Sigmoid colon (tissue), 7 donors: ENCODE results near the gene MRTFB. TPM values are rescaled to one million over a fixed set of nuclear protein-coding genes. Genes with fewer than 3 reads are reported as not detected.
A peak's percentile ranks its signal among the peaks of the same experiment; 100 is the strongest.
"Not testable (repeated sequence)": the region's sequence is repeated elsewhere in the genome, so short reads cannot be mapped to it uniquely, and the experiment has no call there.

ENCODE experiments used
- DNase-seq: peaks from one replicate; pipeline ENCODE4 v3.0.0-alpha.2; 2019
- H3K27ac ChIP-seq, 4 donors: fragments of 200-600 bp; sonication (generic); one replicate each; pipeline ENCODE4 v1.5.1; 2016 to 2019; ENCODE audit warnings: mild to moderate bottlenecking in 1 of 4
- H3K27me3 ChIP-seq, 3 donors: fragments of 200-600 bp; sonication (generic); one replicate each; pipeline ENCODE4 v1.5.1; 2019; ENCODE audit warnings: mild to moderate bottlenecking in 1 of 3
- H3K36me3 ChIP-seq, 4 donors: fragments of 200-600 bp; sonication (generic); one replicate each; pipeline ENCODE4 v1.5.1; 2016 to 2019
- H3K4me1 ChIP-seq, 4 donors: fragments of 200-600 bp; sonication (generic); one replicate each; pipeline ENCODE4 v1.5.1; 2017 to 2019
- H3K4me3 ChIP-seq, 4 donors: fragments of 200-600 bp; sonication (generic); one replicate each; pipeline ENCODE4 v1.5.1; 2017 to 2019; ENCODE audit warnings: mild to moderate bottlenecking in 2 of 4, moderate library complexity in 1 of 4
- H3K9me3 ChIP-seq, 4 donors: fragments of 200-600 bp in 3 of 4; sonication (generic) in 3 of 4; one replicate each; pipeline versions ENCODE4 v1.5.1 to v1.6.1; 2013 to 2019
- CTCF ChIP-seq, 4 experiments: fragments of 450-650 bp in 3 of 4; fragments of 200-600 bp in 1 of 4; IDR thresholded peaks; one replicate each; pipeline ENCODE4 v1.5.1; 2016 to 2019; ENCODE audit warnings: antibody characterized with exemption in 4 of 4, mild to moderate bottlenecking in 3 of 4, moderate library complexity in 2 of 4
- EP300 ChIP-seq, 4 donors: sonication (generic); formaldehyde crosslinking; IDR thresholded peaks; one replicate each; pipeline ENCODE4 v1.6.1; 2017; ENCODE audit warnings: antibody characterized with exemption in 4 of 4
- POLR2A ChIP-seq, 2 donors: fragments of 450-650 bp; IDR thresholded peaks; one replicate each; pipeline ENCODE4 v1.6.1; 2016; ENCODE audit warnings: antibody characterized with exemption in 2 of 2, mild to moderate bottlenecking in 2 of 2, moderate library complexity in 2 of 2
- POLR2AphosphoS5 ChIP-seq, 4 donors: sonication (generic); formaldehyde crosslinking; IDR thresholded peaks; one replicate each; pipeline ENCODE4 v1.6.1; 2017; ENCODE audit warnings: antibody characterized with exemption in 4 of 4
- WGBS, 2 donors: extraction: QIAGEN DNeasy Blood & Tissue Kit; methylation state at CpG; one replicate each; pipeline ENCODE4 v1.1.7; 2013; 5-methylcytosine and 5-hydroxymethylcytosine counted together
- intact Hi-C: fragments of 100-400 bp; cut with DNase I; formaldehyde crosslinking; loops from one replicate; pipeline ENCODE4 v1.15.1; 2023
- polyA plus RNA-seq, 3 donors: library from polyadenylated mRNA; stranded (reverse); fragments of 200-250 nt; gene quantifications; one replicate each; pipeline ENCODE4 v1.2.3, GENCODE V29; 2013
- total RNA-seq, 4 donors: library from RNA; depleted of rRNA; stranded (reverse); fragments of >200 nt; gene quantifications; one replicate each; pipeline ENCODE4 v1.1.0, GENCODE V29; 2016
- donor health status: healthy with polysubstance abuse.
- donor health status: Bipolar disorder and iron deficiency.
- donor health status: healthy.

Gene MRTFB
- total and polyA plus RNA-seq, 7 donors: 4.6 to 44.6 (median 23.2) TPM

DNA sequence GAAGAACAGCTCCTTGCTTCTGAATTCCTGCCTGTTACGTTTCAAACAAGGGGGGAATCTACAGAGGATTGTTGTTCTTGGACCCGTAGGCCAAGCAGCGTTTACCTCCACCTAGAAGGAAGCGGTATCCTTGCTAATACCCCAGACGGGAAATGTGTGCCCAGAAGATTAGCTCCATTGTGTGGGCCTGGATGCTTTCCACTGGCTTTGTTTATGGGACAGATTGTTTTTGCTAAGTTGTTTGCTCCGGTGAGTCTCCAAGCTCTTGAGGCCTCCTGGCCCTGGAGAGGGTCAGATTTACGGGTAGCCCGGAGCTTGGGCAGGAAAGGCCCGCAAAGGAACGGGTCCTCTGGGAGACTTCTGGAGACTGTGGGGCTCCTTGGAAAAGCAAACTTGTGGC is 28.4 kb upstream of the MRTFB start:
- TF ChIP-seq POLR2AphosphoS5 (IDR thresholded peaks at IDR 0.05): no peak
- TF ChIP-seq EP300 (IDR thresholded peaks at IDR 0.05): peak in 1 of 4 donors; percentile 3
- intact Hi-C loops: no loop called here
- Histone ChIP-seq H3K4me3 (no peak overlapping the region), H3K27ac (peak overlapping the region in 1 of 4 donors; percentile 43), H3K9me3 (no peaks in the 10 kb centered on the region), H3K36me3 (no peaks in the 10 kb centered on the region), H3K4me1 (no peaks in the 10 kb centered on the region), H3K27me3 (no peaks in the 10 kb centered on the region)
- WGBS, 2 donors: 77 to 83% methylated on average over 10 of the region's 10 CpGs
- DNase-seq: no peak

- Histone ChIP-seq H3K27me3 (no peaks in the 10 kb centered on the region), H3K4me3 (no peak overlapping the region), H3K9me3 (no peaks in the 10 kb centered on the region), H3K36me3 (no peaks in the 10 kb centered on the region), H3K27ac (peak overlapping the region in 3 of 4 donors; percentile 2 to 43 (median 7)), H3K4me1 (no peaks in the 10 kb centered on the region)
- DNase-seq: no peak
- WGBS, 2 donors: 85 to 90% methylated on average over 6 of the region's 6 CpGs
- intact Hi-C loops: no loop called here
- TF ChIP-seq POLR2A (IDR thresholded peaks at IDR 0.05) (no peak), CTCF (IDR thresholded peaks at IDR 0.05) (no peak), EP300 (IDR thresholded peaks at IDR 0.05) (no peak), POLR2AphosphoS5 (IDR thresholded peaks at IDR 0.05) (no peak)
Observed at GRCh38 chr16:14043278-14043677, 27.8 kb upstream of the MRTFB start.

- 85 to 96% methylated on average over 6 of the region's 6 CpGs for WGBS, 2 donors
- intact Hi-C loops: no loop called here
- Histone ChIP-seq H3K4me1 (no peaks in the 10 kb centered on the region), H3K27me3 (no peaks in the 10 kb centered on the region), H3K27ac (peak overlapping the region in 2 of 4 donors; percentile 2 to 43), H3K36me3 (no peaks in the 10 kb centered on the region), H3K4me3 (no peak overlapping the region), H3K9me3 (no peaks in the 10 kb centered on the region)
- no peak for TF ChIP-seq POLR2A (IDR thresholded peaks at IDR 0.05)
- TF ChIP-seq EP300 (IDR thresholded peaks at IDR 0.05): no peak
- no peak for TF ChIP-seq POLR2AphosphoS5 (IDR thresholded peaks at IDR 0.05)
- TF ChIP-seq CTCF (IDR thresholded peaks at IDR 0.05): no peak
- no peak for DNase-seq
Observed at GRCh38 chr16:14043793-14044192, 27.3 kb upstream of the MRTFB start.

DNA sequence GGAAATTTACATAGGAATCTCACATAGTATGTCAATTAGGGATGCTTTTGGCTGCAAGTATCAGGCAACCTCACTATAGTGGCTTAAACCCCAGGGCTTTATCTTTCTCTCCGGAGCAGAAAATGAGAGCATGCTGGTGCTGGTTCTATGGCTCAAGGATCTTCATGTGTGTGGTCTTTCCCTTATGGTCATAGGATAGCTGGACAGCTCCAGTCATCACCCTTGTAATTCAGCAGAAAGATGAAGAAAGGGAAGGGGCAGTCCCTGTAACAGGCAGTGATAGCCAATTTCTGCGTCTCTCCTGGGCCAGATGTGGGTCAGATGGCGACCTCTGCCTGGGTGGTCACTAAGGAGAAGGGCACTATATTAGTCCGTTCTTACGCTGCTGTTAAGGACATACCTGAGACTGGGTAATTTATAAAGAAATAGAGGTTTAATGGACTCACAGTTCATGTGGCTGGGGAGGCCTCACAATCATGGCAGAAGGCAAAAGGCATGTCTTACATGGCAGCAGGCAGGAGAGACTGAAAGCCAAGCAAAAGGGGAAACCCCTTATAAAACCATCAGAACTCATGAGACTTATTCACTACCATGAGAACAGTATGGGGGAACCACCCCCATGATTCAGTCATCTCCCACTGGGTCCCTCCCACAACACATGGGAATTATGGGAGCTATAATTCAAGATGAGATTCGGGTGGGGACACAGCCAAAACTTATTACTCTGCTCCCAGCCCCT is 23.8 kb upstream of the MRTFB start:
- H3K4me1 ChIP-seq, H3K36me3 ChIP-seq, intact Hi-C loops, H3K4me3 ChIP-seq, DNase-seq, H3K9me3 ChIP-seq, H3K27me3 ChIP-seq, H3K27ac ChIP-seq: not testable (repeated sequence)
- WGBS, 2 donors: 79 to 91% methylated on average over 6 of the region's 6 CpGs

DNA sequence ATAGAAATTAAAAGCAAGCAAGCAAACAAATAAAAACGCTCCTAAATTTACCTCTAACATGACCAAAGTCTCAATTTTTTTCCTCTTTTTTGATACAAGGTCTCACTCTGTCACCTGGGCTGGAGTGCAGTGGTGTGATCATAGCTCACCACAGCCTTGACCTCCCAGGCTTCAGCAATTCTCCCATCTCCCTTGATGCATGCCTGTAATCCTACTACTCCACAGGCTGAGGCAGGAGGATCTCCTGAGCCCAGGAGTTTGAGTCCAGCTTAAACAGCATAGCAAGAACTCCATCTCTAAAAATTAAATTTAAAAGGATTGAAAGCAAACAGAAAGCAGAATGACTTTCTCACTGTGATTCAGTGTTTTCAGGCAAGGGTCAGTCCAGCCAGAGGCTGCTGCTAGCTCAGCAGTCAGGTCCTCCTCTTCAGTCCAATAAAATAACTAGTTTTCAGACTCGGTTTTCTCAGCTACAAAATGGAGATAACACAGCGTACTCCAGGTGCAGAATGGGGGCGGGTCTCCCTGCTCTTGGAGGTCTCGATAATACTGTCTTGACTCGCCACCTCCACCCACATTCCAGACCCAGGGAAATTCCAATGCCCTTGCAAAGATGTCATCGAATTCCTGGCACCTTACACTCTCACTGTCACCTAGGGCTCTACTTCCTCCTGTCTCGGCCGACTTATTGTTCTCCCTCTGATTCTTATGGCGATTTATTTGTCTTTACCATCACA is 20.7 kb upstream of the MRTFB start:
- no peak for DNase-seq
- H3K27me3 ChIP-seq: no peaks in the 10 kb centered on the region
- H3K27ac ChIP-seq: no peak overlapping the region
- intact Hi-C loops: no loop called here
- no peak overlapping the region for H3K4me3 ChIP-seq
- 21 to 50% methylated on average over 10 of the region's 10 CpGs for WGBS, 2 donors
- no peaks in the 10 kb centered on the region for H3K4me1 ChIP-seq
- no peaks in the 10 kb centered on the region for H3K9me3 ChIP-seq
- no peak for TF ChIP-seq POLR2AphosphoS5 (IDR thresholded peaks at IDR 0.05)
- TF ChIP-seq CTCF (IDR thresholded peaks at IDR 0.05): no peak
- no peak for TF ChIP-seq POLR2A (IDR thresholded peaks at IDR 0.05)
- no peak for TF ChIP-seq EP300 (IDR thresholded peaks at IDR 0.05)
- H3K36me3 ChIP-seq: no peaks in the 10 kb centered on the region
